Measurements from ENCODE around the gene PPP1R26. TPM values are rescaled to one million over a fixed set of nuclear protein-coding genes. Genes with fewer than 3 reads are reported as not detected.
"Not testable (repeated sequence)": the region's sequence is repeated elsewhere in the genome, so short reads cannot be mapped to it uniquely, and the experiment has no call there.

PPP1R26 gene
- total and polyA plus RNA-seq, 2 experiments from 2014 or later: 15.0 to 15.6 TPM

DNA sequence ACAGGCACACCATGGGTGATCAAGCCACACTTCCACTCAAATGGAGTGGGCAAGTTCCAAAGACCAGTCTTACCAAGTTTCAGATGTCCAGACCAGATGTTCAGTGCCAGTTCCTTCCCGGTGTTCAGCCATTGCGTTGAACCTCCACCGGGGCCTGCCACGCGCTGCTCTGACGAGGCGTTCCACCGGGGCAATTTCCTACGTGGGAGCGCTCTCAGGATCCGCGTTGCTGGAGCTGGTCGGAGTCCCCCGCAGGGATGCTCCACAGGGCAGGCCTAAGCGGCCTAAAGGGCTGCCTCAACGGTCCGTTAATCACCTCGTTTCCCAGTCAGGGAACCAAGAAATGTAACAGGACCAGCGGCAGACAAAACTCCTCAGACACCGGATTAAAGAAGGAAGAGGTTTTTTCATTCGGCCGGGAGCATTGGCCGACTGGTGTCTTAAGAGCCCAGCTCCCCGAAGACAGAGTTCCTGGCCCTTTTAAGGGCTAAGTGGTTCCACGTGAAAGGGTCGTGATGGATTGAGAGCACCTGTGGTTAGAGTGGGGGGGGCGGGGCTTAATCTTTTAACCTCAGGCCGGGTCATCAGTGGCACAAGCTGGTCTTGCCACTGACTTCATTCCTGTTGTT lies 35.7 kb upstream of the PPP1R26 start:
- H2AFZ ChIP-seq: no peak overlapping the region
- H4K20me1 ChIP-seq (ENCODE audit: insufficient read depth, poor library complexity, severe bottlenecking): no peaks in the 10 kb centered on the region
- H3K9me3 ChIP-seq (ENCODE audit: low read depth): no peaks in the 10 kb centered on the region
- H3K79me2 ChIP-seq: no peaks in the 10 kb centered on the region
- no peaks in the 10 kb centered on the region for H3K9me2 ChIP-seq (replicated peaks; ENCODE audit: insufficient read depth)
- no peak overlapping the region for H3K4me2 ChIP-seq
- 68% methylated on average over 28 of the region's 28 CpGs for WGBS (ENCODE audit: low lambda C conversion rate, missing lambda C conversion rate)
- H3K36me3 ChIP-seq (replicated peaks; ENCODE audit: insufficient read depth, low read depth): no peaks in the 10 kb centered on the region
- no peak overlapping the region for H3K4me3 ChIP-seq
- no peak overlapping the region for H3K27ac ChIP-seq
- H3K4me1 ChIP-seq (ENCODE audit: insufficient read depth): peaks cover 7% of the 10 kb centered on the region
- no peaks in the 10 kb centered on the region for H3K27me3 ChIP-seq
- DNase-seq (ENCODE audit: low spot score): no peak
- TF ChIP-seq EZH2phosphoT487 (IDR thresholded peaks at IDR 0.05; ENCODE audit: low read depth, severe bottlenecking, unreplicated experiment) (no peak), EZH2 (IDR thresholded peaks at IDR 0.05; ENCODE audit: borderline replicate concordance) (no peak)

DNA sequence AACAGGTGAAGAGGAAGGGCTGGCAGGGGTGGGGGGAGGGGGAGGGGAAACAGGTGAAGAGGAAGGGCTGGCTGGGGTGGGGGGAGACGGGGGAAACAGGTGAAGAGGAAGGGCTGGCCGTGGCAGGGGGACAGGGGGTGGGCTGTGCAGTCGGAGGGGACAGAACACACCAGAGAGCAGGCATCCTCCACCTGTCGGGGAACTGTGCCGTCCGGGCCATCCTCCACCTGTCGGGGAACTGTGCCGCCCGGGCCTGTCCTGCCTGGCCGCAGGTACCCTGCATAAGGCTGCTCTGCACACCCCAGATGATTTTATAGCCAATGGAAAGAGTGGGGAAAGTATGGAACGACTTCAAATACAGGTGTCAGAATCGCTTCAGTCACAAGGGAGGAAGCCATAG lies 32.5 kb upstream of the PPP1R26 start:
- Histone ChIP-seq H3K4me3 (no peak overlapping the region), H3K4me2 (no peak overlapping the region), H2AFZ (no peak overlapping the region), H3K27me3 (no peaks in the 10 kb centered on the region), H3K79me2 (no peaks in the 10 kb centered on the region), H3K27ac (no peak overlapping the region), H3K36me3 (replicated peaks; ENCODE audit: insufficient read depth, low read depth) (no peaks in the 10 kb centered on the region), H3K4me1 (ENCODE audit: insufficient read depth) (no peaks in the 10 kb centered on the region), H3K9me3 (ENCODE audit: low read depth) (no peaks in the 10 kb centered on the region), H4K20me1 (ENCODE audit: insufficient read depth, poor library complexity, severe bottlenecking) (no peaks in the 10 kb centered on the region), H3K9me2 (replicated peaks; ENCODE audit: insufficient read depth) (no peaks in the 10 kb centered on the region)
- TF ChIP-seq EZH2phosphoT487 (IDR thresholded peaks at IDR 0.05; ENCODE audit: low read depth, severe bottlenecking, unreplicated experiment) (no peak), EZH2 (IDR thresholded peaks at IDR 0.05; ENCODE audit: borderline replicate concordance) (no peak)
- TF ChIP-seq, protein P1, sequence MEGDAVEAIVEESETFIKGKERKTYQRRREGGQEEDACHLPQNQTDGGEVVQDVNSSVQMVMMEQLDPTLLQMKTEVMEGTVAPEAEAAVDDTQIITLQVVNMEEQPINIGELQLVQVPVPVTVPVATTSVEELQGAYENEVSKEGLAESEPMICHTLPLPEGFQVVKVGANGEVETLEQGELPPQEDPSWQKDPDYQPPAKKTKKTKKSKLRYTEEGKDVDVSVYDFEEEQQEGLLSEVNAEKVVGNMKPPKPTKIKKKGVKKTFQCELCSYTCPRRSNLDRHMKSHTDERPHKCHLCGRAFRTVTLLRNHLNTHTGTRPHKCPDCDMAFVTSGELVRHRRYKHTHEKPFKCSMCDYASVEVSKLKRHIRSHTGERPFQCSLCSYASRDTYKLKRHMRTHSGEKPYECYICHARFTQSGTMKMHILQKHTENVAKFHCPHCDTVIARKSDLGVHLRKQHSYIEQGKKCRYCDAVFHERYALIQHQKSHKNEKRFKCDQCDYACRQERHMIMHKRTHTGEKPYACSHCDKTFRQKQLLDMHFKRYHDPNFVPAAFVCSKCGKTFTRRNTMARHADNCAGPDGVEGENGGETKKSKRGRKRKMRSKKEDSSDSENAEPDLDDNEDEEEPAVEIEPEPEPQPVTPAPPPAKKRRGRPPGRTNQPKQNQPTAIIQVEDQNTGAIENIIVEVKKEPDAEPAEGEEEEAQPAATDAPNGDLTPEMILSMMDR (IDR thresholded peaks at IDR 0.05; ENCODE audit: poor library complexity): no peak
- 82% methylated on average over 9 of the region's 12 CpGs for WGBS (ENCODE audit: low lambda C conversion rate, missing lambda C conversion rate)
- DNase-seq (ENCODE audit: low spot score): no peak

DNA sequence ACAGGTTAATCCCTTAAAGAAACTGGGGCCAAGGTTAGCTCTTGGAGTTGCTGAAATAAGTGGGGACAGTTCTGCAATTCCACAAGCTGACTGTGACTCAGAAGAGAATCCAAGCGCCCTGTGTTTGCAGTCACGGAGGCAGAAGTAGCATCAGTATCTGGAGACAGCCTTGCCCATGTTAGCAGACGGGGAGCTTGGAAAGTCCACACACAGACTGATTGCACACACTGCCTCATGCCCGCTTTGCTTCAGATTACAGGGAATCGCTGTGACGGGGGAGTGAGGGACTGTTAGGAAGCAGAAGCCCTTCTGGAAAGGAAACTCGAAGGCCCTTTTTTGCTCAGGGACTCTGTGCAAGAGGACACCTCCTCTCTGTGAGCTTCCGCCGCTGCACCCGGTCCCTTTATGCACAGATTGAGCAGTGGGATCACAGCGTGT lies 30.9 kb upstream of the PPP1R26 start:
- no peaks in the 10 kb centered on the region for H3K4me1 ChIP-seq (ENCODE audit: insufficient read depth)
- no peaks in the 10 kb centered on the region for H3K9me3 ChIP-seq (ENCODE audit: low read depth)
- H3K36me3 ChIP-seq (replicated peaks; ENCODE audit: insufficient read depth, low read depth): no peaks in the 10 kb centered on the region
- no peak overlapping the region for H3K4me2 ChIP-seq
- no peaks in the 10 kb centered on the region for H4K20me1 ChIP-seq (ENCODE audit: insufficient read depth, poor library complexity, severe bottlenecking)
- H3K79me2 ChIP-seq: no peaks in the 10 kb centered on the region
- 63% methylated on average over 11 of the region's 11 CpGs for WGBS (ENCODE audit: low lambda C conversion rate, missing lambda C conversion rate)
- DNase-seq (ENCODE audit: low spot score): no peak
- H3K27ac ChIP-seq: no peak overlapping the region
- H3K27me3 ChIP-seq: no peaks in the 10 kb centered on the region
- no peak overlapping the region for H2AFZ ChIP-seq
- no peaks in the 10 kb centered on the region for H3K9me2 ChIP-seq (replicated peaks; ENCODE audit: insufficient read depth)
- TF ChIP-seq EZH2 (IDR thresholded peaks at IDR 0.05; ENCODE audit: borderline replicate concordance): no peak
- TF ChIP-seq, protein P1 (IDR thresholded peaks at IDR 0.05; ENCODE audit: poor library complexity): no peak
- no peak for TF ChIP-seq EZH2phosphoT487 (IDR thresholded peaks at IDR 0.05; ENCODE audit: low read depth, severe bottlenecking, unreplicated experiment)
- no peak overlapping the region for H3K4me3 ChIP-seq

DNA sequence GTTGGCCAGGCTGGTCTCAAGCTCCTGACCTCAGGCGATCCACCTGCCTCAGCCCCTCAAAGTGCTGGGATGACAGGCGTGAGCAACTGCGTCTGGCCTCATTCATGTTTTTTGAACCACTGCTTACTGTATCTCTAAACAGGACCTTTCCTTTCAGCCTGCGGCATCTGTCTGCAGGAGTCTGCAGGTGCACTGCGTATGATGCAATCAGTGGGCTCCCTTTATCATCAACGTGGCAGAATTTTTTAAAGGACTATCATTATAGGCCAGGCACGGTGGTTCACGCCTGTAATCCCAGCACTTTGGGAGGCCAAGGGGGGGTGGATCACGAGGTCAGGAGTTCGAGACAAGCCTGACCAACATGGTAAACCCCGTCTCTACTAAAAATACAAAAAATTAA lies 30.1 kb upstream of the PPP1R26 start:
- not testable (repeated sequence) for H3K4me3 ChIP-seq; DNase-seq (ENCODE audit: low spot score); H3K36me3 ChIP-seq (replicated peaks; ENCODE audit: insufficient read depth, low read depth); H2AFZ ChIP-seq; H3K9me3 ChIP-seq (ENCODE audit: low read depth); H3K27ac ChIP-seq; H3K27me3 ChIP-seq; H3K9me2 ChIP-seq (replicated peaks; ENCODE audit: insufficient read depth); H3K4me2 ChIP-seq; H3K4me1 ChIP-seq (ENCODE audit: insufficient read depth); H3K79me2 ChIP-seq; H4K20me1 ChIP-seq (ENCODE audit: insufficient read depth, poor library complexity, severe bottlenecking)
- WGBS (ENCODE audit: low lambda C conversion rate, missing lambda C conversion rate): 87% methylated on average over 11 of the region's 11 CpGs

Data from hepatocyte (in vitro differentiated cells).